A549 (cell line): ENCODE data around the gene MRPS34. TPM values are rescaled to one million over a fixed set of nuclear protein-coding genes. Genes with fewer than 3 reads are reported as not detected.

Source experiments
- ATAC-seq, 2 experiments: fragments of 200-7000 bp in 1 of 2; fragments of >200 bp in 1 of 2; cut with Nextera tagmentation in 1 of 2; cut with Tn5 transposase in 1 of 2; 3 replicates each; pipeline versions ENCODE4 v1.8.0 to v1.9.1; 2018 to 2020; ENCODE audit warnings: mild to moderate bottlenecking in 1 of 2, moderate library complexity in 1 of 2
- CTCF ChIA-PET: fragments of 300-600 bp; sonication (Branson Sonifier 250); formaldehyde crosslinking; extraction: SDS; loops from one replicate; lab custom pipeline; 2021; ENCODE audit warnings: antibody characterized with exemption, inconsistent platforms; lab: Yijun Ruan, JAX
- POLR2A ChIA-PET: fragments of 350-600 bp; formaldehyde crosslinking; extraction: SDS; loops from one replicate; lab custom pipeline; 2021; ENCODE audit warnings: antibody characterized with exemption, inconsistent platforms; lab: Yijun Ruan, JAX
- DNase-seq, 2 experiments: peaks; one replicate each; pipeline versions ENCODE4 v3.0.0 to v3.0.0-alpha.2; 2011 to 2016; ENCODE audit warnings: low read depth in 1 of 2, low spot score in 1 of 2
- FAIRE-seq: peaks from 2 replicates; lab custom pipeline; 2011; peaks lifted over from hg19 to GRCh38; lab: Jason Lieb, UNC
- H3K27ac ChIP-seq, 2 experiments: fragments of >200 bp; sonication (Bioruptor Twin); formaldehyde crosslinking; 3 replicates each; pipeline ENCODE4 v1.5.1; 2016 to 2017
- H3K4me1 ChIP-seq: fragments of >200 bp; sonication (Bioruptor Twin); formaldehyde crosslinking; 3 replicates; pipeline ENCODE4 v1.6.1; 2016
- H3K4me2 ChIP-seq: fragments of >200 bp; sonication (Bioruptor Twin); formaldehyde crosslinking; 3 replicates; pipeline ENCODE4 v1.6.1; 2016
- H3K4me3 ChIP-seq: fragments of >200 bp; sonication (Bioruptor Twin); formaldehyde crosslinking; 3 replicates; pipeline ENCODE4 v1.5.1; 2016
- H3K9me3 ChIP-seq: fragments of >200 bp; sonication (Bioruptor Twin); formaldehyde crosslinking; 3 replicates; pipeline ENCODE4 v1.6.1; 2016
- BCL3 ChIP-seq: fragments of >200 bp; sonication (Bioruptor Twin); formaldehyde crosslinking; IDR thresholded peaks from 3 replicates; pipeline ENCODE4 v1.6.1; 2016
- EHF ChIP-seq: fragments of 250-450 bp; sonication (Bioruptor Pico); IDR thresholded peaks from 2 replicates; pipeline ENCODE4 v1.5.0; 2020; ENCODE audit warnings: mild to moderate bottlenecking
- EHMT2 ChIP-seq: fragments of 200-600 bp; sonication (generic); IDR thresholded peaks from 2 replicates; pipeline ENCODE4 v1.6.1; 2016; ENCODE audit warnings: antibody characterized with exemption, low read depth, mild to moderate bottlenecking, moderate library complexity
- EP300 ChIP-seq, 2 experiments: fragments of >200 bp; sonication (Bioruptor Twin); formaldehyde crosslinking; IDR thresholded peaks; 2 replicates in 1 of 2; 3 replicates in 1 of 2; pipeline ENCODE4 v1.6.1; 2016 to 2017
- HDAC2 ChIP-seq: fragments of 200-600 bp; sonication (generic); IDR thresholded peaks from 2 replicates; pipeline ENCODE4 v1.6.1; 2016
- HES2 ChIP-seq: fragments of >200 bp; sonication (Bioruptor Twin); formaldehyde crosslinking; IDR thresholded peaks from 2 replicates; pipeline ENCODE4 v1.6.1; 2016
- HOXA7 ChIP-seq: fragments of 250-450 bp; sonication (Bioruptor Pico); IDR thresholded peaks from 2 replicates; pipeline ENCODE4 v1.5.0; 2020; ENCODE audit warnings: mild to moderate bottlenecking, moderate library complexity
- JUN ChIP-seq, 2 experiments: fragments of >200 bp; sonication (Bioruptor Twin); formaldehyde crosslinking; IDR thresholded peaks; 2 replicates in 1 of 2; 3 replicates in 1 of 2; pipeline ENCODE4 v1.6.1; 2016 to 2017
- JUNB ChIP-seq: fragments of >200 bp; sonication (Bioruptor Twin); formaldehyde crosslinking; IDR thresholded peaks from 2 replicates; pipeline ENCODE4 v1.6.1; 2016
- NFE2L2 ChIP-seq: fragments of 150-350 bp; conservative IDR thresholded peaks from 2 replicates; pipeline ENCODE4 v1.6.1; 2014; ENCODE audit warnings: low read length
- NPAS2 ChIP-seq: fragments of 250-450 bp; sonication (Bioruptor Pico); IDR thresholded peaks from 2 replicates; pipeline ENCODE4 v1.8.0; 2022; ENCODE audit warnings: mild to moderate bottlenecking, moderate library complexity, borderline replicate concordance
- NR3C1 ChIP-seq: fragments of >200 bp; sonication (Bioruptor Twin); formaldehyde crosslinking; IDR thresholded peaks from 3 replicates; pipeline ENCODE4 v1.6.1; 2017
- PHF8 ChIP-seq: fragments of 200-600 bp; sonication (generic); IDR thresholded peaks from 2 replicates; pipeline ENCODE4 v1.6.1; 2016; ENCODE audit warnings: low read depth, mild to moderate bottlenecking, antibody characterized with exemption, moderate library complexity, borderline replicate concordance
- POLR2AphosphoS2 ChIP-seq: conservative IDR thresholded peaks from 2 replicates; pipeline ENCODE4 v1.6.1; 2012; ENCODE audit warnings: low read length, improper control_type of control experiment, inconsistent platforms
- RNF2 ChIP-seq: fragments of 200-600 bp; sonication (generic); IDR thresholded peaks from 2 replicates; pipeline ENCODE4 v1.6.1; 2016; ENCODE audit warnings: low read depth, mild to moderate bottlenecking, antibody characterized with exemption, moderate library complexity, borderline replicate concordance
- WGBS: methylation state at CpG from one replicate; pipeline ENCODE4 v1.1.6; 2017; ENCODE audit errors: missing lambda C conversion rate; 5-methylcytosine and 5-hydroxymethylcytosine counted together
- polyA plus RNA-seq, 4 experiments: library from polyadenylated mRNA; depleted of rRNA in 3 of 4; stranded (reverse); fragments of >200 nt; fragmentation: RNase III in 1 of 4; extraction: RNeasy Plus Mini Kit Qiagen cat#74134 plus additional on column Dnase treatment in 1 of 4; gene quantifications; 2 replicates in 3 of 4; 3 replicates in 1 of 4; pipeline ENCODE4 v1.2.3, GENCODE V29; 2011 to 2017
- TF ChIP-seq, protein P1 (sequence below): fragments of 200-600 bp; sonication (generic); IDR thresholded peaks from 2 replicates; pipeline ENCODE4 v1.6.1; 2016; ENCODE audit warnings: antibody characterized with exemption, mild to moderate bottlenecking, moderate library complexity
- TF ChIP-seq, protein P2 (sequence below): fragments of 250-450 bp; sonication (Bioruptor Pico); IDR thresholded peaks from 2 replicates; pipeline ENCODE4 v1.5.0; 2020; ENCODE audit warnings: low read depth, mild to moderate bottlenecking, moderate library complexity

Gene MRPS34
- polyA plus RNA-seq, 2 of the 4 experiments (the other 2 are of a cell fraction), result 118 to 220 TPM

DNA sequence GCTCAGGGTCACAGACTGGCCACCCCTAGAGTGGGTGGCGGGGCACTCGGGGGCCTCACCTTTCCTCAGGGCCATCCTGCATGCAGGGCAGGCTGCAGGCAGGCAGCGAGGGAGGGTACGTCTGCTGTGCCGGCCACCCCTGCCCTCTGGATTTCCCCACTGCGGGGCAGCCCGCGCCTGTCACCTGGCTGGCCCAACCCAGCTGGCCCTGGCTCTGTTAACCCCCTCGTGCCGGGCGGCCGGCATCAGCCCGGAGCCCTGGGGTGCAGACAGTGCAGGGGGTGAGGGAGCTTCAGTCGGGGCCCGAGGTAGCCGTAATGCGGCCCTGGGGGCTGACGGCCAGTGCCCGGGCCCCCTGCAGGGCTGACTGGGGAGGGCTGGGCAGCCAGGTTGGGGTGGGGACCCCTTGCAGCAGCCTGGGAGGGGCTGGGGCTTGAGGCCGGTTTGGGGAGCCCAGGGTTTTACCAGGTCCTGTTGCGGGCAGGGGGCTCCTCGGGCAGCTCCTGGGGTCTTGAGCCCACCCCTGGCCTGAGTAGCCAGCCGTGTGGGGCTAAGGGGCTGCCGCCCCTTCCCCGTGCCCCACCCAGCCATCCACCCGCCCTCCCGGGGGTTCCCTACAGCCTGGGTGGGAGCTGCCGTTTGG is 20.8 kb upstream of the MRPS34 start, which contains the start of gene IGFALS:
IGFALS (minus strand) TSS at position 128 of the 643 bp plus-strand sequence; CDS start at position 75, 53 bp downstream.
- DNase-seq, result no peak
- peak; percentile 19 to 28; a peak in 5 of 6 replicates for ATAC-seq
- FAIRE-seq, result no peak
- Histone ChIP-seq H3K9me3 (peaks cover 11% of the 10 kb centered on the region; the same call in 2 of the 3 replicates), H3K27ac (no peak within 1 kb of the TSS)
- TF ChIP-seq EHMT2, result no peak
- TF ChIP-seq HES2, result no peak
- no peak for TF ChIP-seq PHF8
- TF ChIP-seq EP300 (IDR thresholded peaks at IDR 0.05), result no peak
- TF ChIP-seq, protein P1, sequence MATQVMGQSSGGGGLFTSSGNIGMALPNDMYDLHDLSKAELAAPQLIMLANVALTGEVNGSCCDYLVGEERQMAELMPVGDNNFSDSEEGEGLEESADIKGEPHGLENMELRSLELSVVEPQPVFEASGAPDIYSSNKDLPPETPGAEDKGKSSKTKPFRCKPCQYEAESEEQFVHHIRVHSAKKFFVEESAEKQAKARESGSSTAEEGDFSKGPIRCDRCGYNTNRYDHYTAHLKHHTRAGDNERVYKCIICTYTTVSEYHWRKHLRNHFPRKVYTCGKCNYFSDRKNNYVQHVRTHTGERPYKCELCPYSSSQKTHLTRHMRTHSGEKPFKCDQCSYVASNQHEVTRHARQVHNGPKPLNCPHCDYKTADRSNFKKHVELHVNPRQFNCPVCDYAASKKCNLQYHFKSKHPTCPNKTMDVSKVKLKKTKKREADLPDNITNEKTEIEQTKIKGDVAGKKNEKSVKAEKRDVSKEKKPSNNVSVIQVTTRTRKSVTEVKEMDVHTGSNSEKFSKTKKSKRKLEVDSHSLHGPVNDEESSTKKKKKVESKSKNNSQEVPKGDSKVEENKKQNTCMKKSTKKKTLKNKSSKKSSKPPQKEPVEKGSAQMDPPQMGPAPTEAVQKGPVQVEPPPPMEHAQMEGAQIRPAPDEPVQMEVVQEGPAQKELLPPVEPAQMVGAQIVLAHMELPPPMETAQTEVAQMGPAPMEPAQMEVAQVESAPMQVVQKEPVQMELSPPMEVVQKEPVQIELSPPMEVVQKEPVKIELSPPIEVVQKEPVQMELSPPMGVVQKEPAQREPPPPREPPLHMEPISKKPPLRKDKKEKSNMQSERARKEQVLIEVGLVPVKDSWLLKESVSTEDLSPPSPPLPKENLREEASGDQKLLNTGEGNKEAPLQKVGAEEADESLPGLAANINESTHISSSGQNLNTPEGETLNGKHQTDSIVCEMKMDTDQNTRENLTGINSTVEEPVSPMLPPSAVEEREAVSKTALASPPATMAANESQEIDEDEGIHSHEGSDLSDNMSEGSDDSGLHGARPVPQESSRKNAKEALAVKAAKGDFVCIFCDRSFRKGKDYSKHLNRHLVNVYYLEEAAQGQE, result no peak
- no peak for TF ChIP-seq BCL3
- TF ChIP-seq, protein P2, sequence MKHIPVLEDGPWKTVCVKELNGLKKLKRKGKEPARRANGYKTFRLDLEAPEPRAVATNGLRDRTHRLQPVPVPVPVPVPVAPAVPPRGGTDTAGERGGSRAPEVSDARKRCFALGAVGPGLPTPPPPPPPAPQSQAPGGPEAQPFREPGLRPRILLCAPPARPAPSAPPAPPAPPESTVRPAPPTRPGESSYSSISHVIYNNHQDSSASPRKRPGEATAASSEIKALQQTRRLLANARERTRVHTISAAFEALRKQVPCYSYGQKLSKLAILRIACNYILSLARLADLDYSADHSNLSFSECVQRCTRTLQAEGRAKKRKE (CRISPR knock-in tag), result no peak
- no peak for TF ChIP-seq HOXA7
- TF ChIP-seq POLR2AphosphoS2, result no peak
- no peak for TF ChIP-seq RNF2
- no peak for TF ChIP-seq NFE2L2
- TF ChIP-seq JUNB, result no peak
- TF ChIP-seq EHF (CRISPR knock-in tag), result no peak
- TF ChIP-seq JUN (IDR thresholded peaks at IDR 0.05), result no peak
- TF ChIP-seq NR3C1, result no peak
- TF ChIP-seq, all 56 proteins: peak for 0
- Histone ChIP-seq H3K4me1 (peaks cover 5% of the 10 kb centered on the region; the same call in 1 of the 3 replicates), H3K4me2 (no peak within 1 kb of the TSS), H3K4me3 (no peak within 1 kb of the TSS)
- POLR2A ChIA-PET, result interaction anchor here (1.8 kb wide), 1 partner anchor 11 kb away, joined by 9 read pairs; the partner anchor contains the start of genes NUBP2 and SPSB3
- 58% methylated on average over 8 of the region's 28 CpGs for WGBS
- CTCF ChIA-PET, result interaction anchor here (1.1 to 1.6 kb wide), 4 partner anchors 11 to 30 kb away, joined by 3 to 7 read pairs (median 5); partner anchors contain the start of genes MRPS34 and NUBP2

GRCh38 chr16:1792836-1793577 is 20.1 kb upstream of the MRPS34 start:
- FAIRE-seq, result no peak
- TF ChIP-seq HDAC2 (no peak), NPAS2 (no peak)
- ATAC-seq, result no peak
- ChIA-PET POLR2A (interaction anchor here (1.8 kb wide), 1 partner anchor 11 kb away, joined by 9 read pairs; the partner anchor contains the start of genes NUBP2 and SPSB3), CTCF (interaction anchor here (0.7 to 1.6 kb wide), 5 partner anchors 10 to 137 kb away, joined by 3 to 7 read pairs (median 4); partner anchors contain the start of genes MRPS34 and NUBP2)
- H3K9me3 ChIP-seq, result peaks cover 4% of the 10 kb centered on the region; the same call in 1 of the 3 replicates
- H3K4me1 ChIP-seq, result peaks cover 5% of the 10 kb centered on the region; the same call in 1 of the 3 replicates
- no peak for DNase-seq
- no peak overlapping the region for H3K4me3 ChIP-seq
- WGBS, result 79% methylated on average over 7 of the region's 33 CpGs
- H3K4me2 ChIP-seq, result no peak overlapping the region
- no peak overlapping the region for H3K27ac ChIP-seq
